ENCODE measurements around the gene SPTLC3.
A peak's percentile ranks its signal among the peaks of the same experiment; 100 is the strongest.

The SPTLC3 gene

DNA sequence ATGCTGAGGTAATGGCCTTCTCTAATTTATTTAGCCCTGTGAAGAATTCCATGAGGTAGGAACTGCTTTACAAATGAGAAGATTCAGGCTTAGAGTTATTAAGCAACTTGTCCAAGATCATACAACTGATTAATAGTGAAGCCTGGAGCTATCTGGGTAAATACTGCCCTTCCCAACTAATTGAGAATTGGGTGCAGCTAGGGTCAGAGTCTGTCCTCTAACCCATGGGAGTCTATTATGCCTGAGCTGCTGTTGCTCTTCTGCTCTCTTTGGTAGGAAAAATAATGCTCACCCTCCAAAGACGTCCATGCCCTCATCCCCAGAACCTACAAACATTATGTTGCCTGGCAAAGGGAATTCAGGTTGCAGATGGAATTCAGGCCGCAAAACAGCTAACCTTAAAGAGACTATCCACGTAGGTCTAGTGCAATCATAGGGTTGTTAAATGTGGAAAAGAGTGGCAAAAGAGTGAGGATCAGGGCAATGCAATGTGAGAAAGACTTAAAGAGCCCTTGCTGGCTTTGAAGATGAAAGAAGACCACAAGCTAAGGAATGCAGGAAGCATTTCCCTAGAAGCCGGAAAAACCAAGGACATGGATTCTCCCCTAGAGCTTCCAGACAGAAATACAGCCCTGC, 90.1 kb downstream of the SPTLC3 start:
- DNase-seq (ENCODE audit: low read depth in 2 of 2) = no peak

DNA sequence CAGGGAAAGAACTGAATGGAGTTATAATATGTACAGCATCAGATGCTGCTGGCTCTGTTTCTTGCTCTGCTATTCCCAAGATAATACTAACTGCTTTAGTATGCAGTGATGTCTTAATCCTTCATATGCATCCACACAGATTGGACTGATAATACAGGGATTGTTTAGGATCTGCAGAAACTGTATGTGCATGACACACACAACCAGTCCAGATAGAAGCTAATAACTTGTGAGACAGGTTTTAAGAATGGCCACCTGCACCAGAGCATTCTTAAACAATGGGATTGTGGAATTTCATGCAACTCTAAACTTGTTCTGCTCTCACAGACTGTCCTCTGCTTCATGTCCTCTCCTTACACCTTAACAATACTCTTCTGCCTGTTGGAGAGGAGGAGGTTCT, 90.9 kb downstream of the SPTLC3 start:
- DNase-seq (ENCODE audit: low read depth in 2 of 2) = no peak

DNA sequence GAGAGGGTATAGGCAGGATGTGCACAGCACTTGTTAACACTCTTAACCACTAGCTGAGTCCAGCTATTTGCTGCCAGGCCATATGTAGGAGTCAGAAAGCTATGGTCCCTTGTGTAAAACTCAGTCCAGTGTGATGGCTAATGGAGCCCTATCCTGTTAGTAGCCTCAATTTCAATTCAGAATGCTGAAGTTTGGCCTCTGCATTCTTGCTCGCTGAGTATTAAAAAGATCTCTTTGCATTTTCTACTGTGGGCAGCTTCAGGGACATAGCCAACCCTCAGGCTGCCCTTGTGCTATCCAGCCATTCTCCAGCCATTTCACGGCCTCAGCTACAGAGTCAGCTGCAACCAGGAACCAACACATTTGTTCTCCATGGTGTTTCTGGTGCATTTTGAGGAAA, 92.5 kb downstream of the SPTLC3 start:
- DNase-seq (ENCODE audit: low read depth in 2 of 2) = no peak

- DNase-seq (ENCODE audit: low read depth in 2 of 2) = no peak
These were observed 92.9 kb downstream of the SPTLC3 start for GRCh38 chr20:13101706-13102105.

GRCh38 chr20:13102237-13102636, 93.5 kb downstream of the SPTLC3 start:
- DNase-seq (ENCODE audit: low read depth in 2 of 2) = no peak

GRCh38 chr20:13102694-13103093, 93.9 kb downstream of the SPTLC3 start:
- no peak for DNase-seq (ENCODE audit: low read depth in 2 of 2)

DNA sequence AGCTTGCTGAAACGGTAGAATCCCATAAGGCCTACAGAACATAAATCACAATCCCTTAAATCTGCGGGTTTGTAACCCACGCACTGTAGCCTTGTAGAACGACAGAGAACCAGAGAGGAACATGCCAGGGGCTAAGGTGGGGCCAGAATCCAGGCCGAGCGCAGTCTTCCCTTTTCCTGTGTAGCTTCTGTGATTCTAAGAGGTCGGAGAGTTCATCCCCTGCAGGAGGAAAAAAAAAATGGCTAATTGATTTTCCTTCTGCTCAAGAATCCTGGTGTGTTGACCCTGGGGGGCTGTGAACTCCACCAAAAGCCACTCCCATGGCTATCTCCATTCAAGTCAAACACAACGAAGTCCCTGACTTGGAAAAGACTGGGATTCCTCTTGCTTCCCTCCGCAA, 96.3 kb downstream of the SPTLC3 start:
- DNase-seq (ENCODE audit: low read depth in 2 of 2) = no peak

DNA sequence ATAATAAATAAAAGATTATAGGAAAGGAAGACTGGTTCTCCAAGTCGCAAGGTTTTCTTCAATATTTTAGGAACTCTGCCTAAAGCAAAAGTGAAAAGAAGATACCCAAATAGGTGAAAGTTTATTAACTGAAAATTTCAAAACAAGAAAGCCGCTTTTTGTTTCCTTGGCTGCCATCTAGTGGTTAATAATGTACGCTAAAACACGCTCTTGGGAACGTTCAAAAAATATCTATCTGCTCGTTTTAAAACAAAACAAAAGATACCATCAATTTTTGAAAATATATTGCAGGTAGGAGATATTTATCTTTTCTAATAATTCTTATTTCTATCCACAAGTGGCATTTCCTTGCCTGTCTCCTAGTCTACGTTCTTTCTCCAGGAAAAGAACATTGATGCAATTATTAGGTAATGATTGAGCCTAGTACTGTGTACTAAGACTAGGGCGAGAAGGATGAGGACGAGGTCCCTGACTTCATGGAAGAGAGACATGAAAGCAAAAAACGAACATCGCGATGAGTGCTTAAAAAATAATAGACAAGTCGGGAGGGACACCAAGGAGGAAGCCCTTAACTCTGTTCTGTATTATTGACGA, 97.2 kb downstream of the SPTLC3 start:
- no peak for DNase-seq (ENCODE audit: low read depth in 2 of 2)

- DNase-seq (ENCODE audit: low read depth in 2 of 2) = no peak
These were observed 100.9 kb downstream of the SPTLC3 start for GRCh38 chr20:13109658-13110057.

- DNase-seq (ENCODE audit: low read depth in 2 of 2) = no peak
These were observed 102.0 kb downstream of the SPTLC3 start for GRCh38 chr20:13110796-13111195.

- DNase-seq (ENCODE audit: low read depth in 2 of 2) = no peak
These were observed 102.6 kb downstream of the SPTLC3 start for GRCh38 chr20:13111249-13111911.

- DNase-seq (ENCODE audit: low read depth in 2 of 2) = no peak
These were observed 105.0 kb downstream of the SPTLC3 start for GRCh38 chr20:13113731-13114130.

DNA sequence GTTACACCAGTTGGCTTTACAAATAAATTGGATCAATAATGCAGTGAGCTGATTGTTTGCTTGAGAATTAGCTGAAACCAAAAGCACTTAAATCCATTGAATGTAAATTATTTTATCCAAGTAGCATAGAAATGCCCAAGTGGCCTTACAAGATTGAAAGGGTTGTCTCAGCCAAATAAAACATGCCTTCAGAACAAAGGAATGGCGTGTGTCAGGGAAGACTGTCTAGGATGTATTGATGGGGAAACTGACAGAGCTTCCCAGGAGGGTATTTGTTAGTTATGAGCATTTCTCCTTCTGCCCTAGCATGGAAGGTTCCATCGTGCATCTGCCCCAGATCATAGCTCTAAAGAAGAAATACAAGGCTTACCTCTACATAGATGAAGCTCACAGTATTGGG, 108.4 kb downstream of the SPTLC3 start:
- DNase-seq (ENCODE audit: low read depth in 2 of 2) = no peak

DNA sequence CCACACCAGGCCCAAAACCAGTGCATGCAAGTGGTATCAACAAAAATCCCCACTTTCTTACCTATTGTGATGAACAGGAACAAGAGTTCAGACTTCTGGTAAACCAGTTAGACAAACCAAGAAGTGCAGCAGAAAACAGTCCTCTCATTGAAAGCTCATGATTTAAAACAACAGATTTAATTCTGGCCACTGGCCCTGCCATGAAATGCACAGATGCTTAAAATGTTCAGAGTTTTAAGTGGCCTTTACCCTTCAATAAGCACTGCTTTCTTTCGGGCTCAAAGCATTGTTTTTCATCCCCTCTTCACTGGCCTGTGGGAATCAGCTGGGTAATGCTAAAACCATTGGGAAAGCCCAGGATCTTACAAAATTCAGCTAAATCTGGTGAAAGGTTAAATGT, 109.9 kb downstream of the SPTLC3 start:
- DNase-seq (ENCODE audit: low read depth in 2 of 2) = no peak

DNA sequence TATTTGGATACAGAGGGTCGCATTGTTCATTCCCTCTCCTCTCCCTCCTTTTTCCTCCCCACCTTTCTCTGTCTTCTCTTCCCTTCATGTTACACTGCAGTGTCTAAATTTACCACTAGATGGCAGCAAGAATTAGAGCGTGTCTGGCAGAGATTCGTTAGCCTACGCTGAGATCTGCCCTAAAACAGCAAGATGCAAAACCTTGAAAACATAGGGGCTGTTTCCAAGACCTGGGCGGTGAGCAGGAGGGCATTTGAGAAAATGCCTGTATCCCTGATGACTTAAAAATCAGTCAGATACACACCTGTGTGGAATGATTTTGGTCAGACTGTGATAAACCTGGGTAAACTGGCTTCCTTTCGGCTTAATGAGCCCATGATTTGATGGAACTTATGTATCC, 110.8 kb downstream of the SPTLC3 start:
- peak in 1 of 2 donors; percentile 6 for DNase-seq (ENCODE audit: low read depth in 2 of 2)

DNA sequence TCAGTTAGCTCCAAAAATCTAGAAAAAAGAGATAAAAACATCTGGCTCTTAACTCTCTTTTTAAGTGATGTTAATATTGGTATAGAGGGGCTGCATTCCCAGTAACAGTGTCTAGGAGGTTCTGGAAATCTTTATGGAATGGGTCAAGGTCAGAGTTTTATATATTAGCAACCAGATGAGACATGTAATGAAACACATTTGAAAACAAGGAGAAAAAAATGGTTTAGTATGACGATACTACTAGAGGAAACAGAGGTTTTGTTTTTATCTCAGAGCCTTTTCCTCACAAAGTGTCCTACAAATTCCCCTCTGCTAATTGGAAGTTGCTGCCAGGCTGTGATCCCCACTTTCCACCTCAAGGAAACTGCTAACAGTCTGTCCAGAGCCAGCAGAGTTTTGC, 111.7 kb downstream of the SPTLC3 start:
- no peak for DNase-seq (ENCODE audit: low read depth in 2 of 2)

DNA sequence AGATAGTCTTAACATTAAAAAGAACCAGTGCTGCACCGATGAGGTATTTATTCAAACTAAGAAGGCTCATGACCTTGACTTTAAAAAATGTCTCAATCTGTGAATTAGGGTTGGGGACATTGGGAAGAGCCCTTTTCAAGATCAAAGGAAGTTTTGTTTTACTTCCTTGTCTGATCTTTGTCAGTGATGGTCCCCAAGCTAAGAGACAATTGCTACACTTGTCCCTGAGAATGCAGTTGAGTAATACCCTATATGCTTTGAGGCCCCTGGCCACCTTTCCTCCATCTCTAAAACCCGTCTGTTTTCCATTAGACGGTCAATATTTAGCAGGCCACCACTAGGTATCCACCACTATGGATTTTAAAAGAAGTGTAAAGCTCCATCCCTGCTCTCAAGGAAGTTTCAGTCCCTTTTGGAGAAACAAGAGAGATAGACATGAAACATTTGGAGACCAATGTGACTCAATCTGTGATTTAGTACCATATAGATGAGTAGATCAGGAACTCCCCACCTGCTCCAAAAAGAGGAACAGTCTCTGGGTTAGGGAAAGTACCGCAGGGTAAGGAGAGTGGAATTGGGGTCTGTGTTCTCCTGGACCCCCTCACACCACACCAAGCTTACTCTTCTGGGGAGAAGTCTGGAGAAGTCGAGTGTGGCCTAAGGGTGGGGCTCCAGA, 113.2 kb downstream of the SPTLC3 start:
- no peak for DNase-seq (ENCODE audit: low read depth in 2 of 2)

- no peak for DNase-seq (ENCODE audit: low read depth in 2 of 2)
These were observed 116.7 kb downstream of the SPTLC3 start for GRCh38 chr20:13125486-13125885.

GRCh38 chr20:13128173-13128572, 119.4 kb downstream of the SPTLC3 start:
- no peak for DNase-seq (ENCODE audit: low read depth in 2 of 2)

GRCh38 chr20:13130061-13130706, 121.4 kb downstream of the SPTLC3 start:
- no peak for DNase-seq (ENCODE audit: low read depth in 2 of 2)

GRCh38 chr20:13130707-13131103, 121.9 kb downstream of the SPTLC3 start:
- DNase-seq (ENCODE audit: low read depth in 2 of 2) = no peak

GRCh38 chr20:13131688-13132087, 122.9 kb downstream of the SPTLC3 start:
- DNase-seq (ENCODE audit: low read depth in 2 of 2) = no peak
